Superior temporal gyrus (tissue), 1 donor: ENCODE results near the gene PRAMEF11.

ENCODE experiments used
- DNase-seq: peaks from one replicate; pipeline ENCODE4 v3.0.0-alpha.2; 2016; ENCODE audit errors: extremely low spot score

Gene PRAMEF11

DNA sequence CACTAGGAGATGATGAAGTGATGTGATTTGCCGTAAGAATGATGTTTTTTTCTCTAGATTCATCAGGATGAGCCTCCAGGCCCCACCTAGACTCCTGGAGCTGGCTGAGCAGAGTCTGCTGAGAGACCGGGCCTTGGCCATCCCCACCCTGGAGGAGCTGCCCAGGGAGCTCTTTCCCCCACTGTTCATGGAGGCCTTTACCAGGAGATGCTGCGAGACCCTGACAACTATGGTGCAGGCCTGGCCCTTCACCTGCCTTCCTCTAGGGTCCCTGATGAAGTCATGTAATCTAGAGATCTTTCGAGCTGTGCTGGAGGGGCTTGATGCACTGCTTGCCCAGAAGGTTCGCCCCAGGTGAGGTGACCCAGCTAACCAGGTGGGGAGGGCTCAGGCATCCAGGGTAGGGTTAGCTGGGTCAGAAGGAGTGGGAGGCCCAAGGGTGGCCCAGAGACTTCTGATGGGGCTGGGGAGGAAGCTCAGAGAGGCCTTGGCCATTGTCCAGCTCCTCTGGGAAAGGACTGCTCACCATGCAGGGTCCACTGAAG, 56.3 kb downstream of the PRAMEF11 start:
- no peak for DNase-seq
